HG02763 (cell line): ENCODE results near the gene TENT4B.

Experiments used
- ATAC-seq: cut with Tn5 transposase; IDR thresholded peaks from one replicate; pipeline ENCODE4 v1.9.1; 2021; ENCODE audit warnings: mild to moderate bottlenecking, moderate library complexity; ENCODE audit not compliant: unreplicated experiment

TENT4B gene

GRCh38 chr16:50269769-50270509 is 116.8 kb downstream of the TENT4B start:
- no peak for ATAC-seq

GRCh38 chr16:50270510-50271147 is 117.5 kb downstream of the TENT4B start:
- no peak for ATAC-seq

- no peak for ATAC-seq
Observed at GRCh38 chr16:50271148-50272041, 118.3 kb downstream of the TENT4B start.

- ATAC-seq = no peak
Observed at GRCh38 chr16:50272111-50272571, 119.0 kb downstream of the TENT4B start.

- ATAC-seq = no peak
Observed at GRCh38 chr16:50272687-50273381, 119.7 kb downstream of the TENT4B start.

- ATAC-seq = no peak
Observed at GRCh38 chr16:50273382-50273690, 120.2 kb downstream of the TENT4B start.

- ATAC-seq = peak; percentile 54
Observed at GRCh38 chr16:50273888-50274325, 120.8 kb downstream of the TENT4B start.

- peak; percentile 35 for ATAC-seq
Observed at GRCh38 chr16:50274326-50275097, 121.4 kb downstream of the TENT4B start.

- no peak for ATAC-seq
Observed at GRCh38 chr16:50275098-50275415, 122.0 kb downstream of the TENT4B start.

- ATAC-seq = no peak
Observed at GRCh38 chr16:50275428-50276325, 122.6 kb downstream of the TENT4B start.

- no peak for ATAC-seq
Observed at GRCh38 chr16:50276326-50276640, 123.2 kb downstream of the TENT4B start.

GRCh38 chr16:50276801-50277555 is 123.9 kb downstream of the TENT4B start:
- ATAC-seq = no peak

- ATAC-seq = no peak
Observed at GRCh38 chr16:50278251-50278650, 125.1 kb downstream of the TENT4B start.

GRCh38 chr16:50279504-50279865 is 126.4 kb downstream of the TENT4B start:
- no peak for ATAC-seq

GRCh38 chr16:50280932-50281331 is 127.8 kb downstream of the TENT4B start:
- no peak for ATAC-seq
